NCI-H510A (cell line): ENCODE measurements around the gene MOV10L1.

Source experiments
- DNase-seq: peaks from one replicate; lab custom pipeline; 2025; lab: John Stamatoyannopoulos, UW

Gene MOV10L1

GRCh38 chr22:50089682-50090411 lies at the start of gene MOV10L1:
TSS of gene MOV10L1 (plus strand) at chr22:50090006. CDS start at chr22:50090089, 83 bp downstream.
- no peak for DNase-seq

GRCh38 chr22:50040717-50041116 lies 49.1 kb upstream of the MOV10L1 start:
- no peak for DNase-seq

DNA sequence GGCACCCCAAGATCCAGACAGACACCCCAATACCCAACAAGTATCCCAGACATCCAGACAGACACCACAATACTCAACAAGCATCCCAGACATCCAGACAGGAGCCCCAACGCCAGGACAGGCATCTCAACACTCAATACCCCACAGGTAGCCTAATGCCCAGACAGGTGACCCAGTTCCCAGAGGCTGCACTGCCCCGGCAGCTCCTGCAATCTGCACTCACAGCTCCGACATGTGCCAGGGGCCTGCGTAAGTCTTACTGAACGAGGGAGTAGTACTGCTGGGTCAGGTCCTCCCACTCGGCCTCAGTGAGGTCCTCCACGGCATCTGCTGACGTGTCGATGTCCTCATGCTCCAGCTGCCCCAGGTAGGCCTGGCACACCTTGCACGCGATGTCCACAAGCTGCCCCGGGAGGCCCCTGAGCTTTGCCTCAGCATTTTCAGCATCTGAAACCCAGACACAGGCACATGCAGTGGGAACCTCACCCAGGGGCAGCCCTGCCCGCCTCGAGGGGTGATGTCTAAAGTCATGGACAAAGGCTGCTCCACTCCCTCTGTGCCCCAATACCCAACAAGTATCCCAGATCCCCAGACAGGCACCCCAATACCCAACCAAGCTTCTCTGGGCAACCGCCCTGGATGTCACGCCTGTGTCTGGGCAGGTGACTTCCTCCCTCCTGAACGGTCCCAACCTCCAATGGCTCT lies 48.3 kb upstream of the MOV10L1 start:
- DNase-seq, result no peak

DNA sequence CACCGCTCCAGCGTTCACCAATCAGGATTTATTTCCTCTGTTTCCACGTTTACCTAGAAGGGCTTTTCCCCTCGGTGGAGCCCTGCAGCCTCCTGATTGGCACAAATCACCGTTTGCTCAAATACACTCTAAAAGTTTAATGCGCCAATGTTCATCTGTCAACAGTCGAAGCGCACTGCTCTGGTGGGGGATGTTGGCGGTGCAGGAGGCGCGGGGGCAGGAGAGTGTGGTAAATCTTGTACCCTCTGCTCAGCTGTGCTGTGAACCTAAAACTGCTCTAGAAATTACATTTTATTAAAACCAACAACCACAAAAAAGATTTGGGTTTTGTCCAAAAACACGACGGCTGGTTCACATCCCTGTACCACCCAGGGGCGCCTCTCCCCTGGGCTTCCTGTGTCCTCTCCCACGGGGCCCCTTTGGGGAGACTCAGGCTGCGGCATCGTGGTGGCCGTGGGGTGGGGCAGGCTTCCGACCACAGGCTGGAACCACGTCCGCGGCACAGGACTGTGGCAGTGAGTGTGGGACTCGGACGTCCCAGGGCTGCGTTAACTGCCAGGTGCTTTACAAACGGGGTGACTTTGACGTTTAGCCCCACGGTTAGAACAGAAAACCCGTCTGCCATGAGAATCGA lies 45.2 kb upstream of the MOV10L1 start:
- DNase-seq, result no peak

GRCh38 chr22:50045211-50046018 lies 44.4 kb upstream of the MOV10L1 start:
- DNase-seq, result no peak

DNA sequence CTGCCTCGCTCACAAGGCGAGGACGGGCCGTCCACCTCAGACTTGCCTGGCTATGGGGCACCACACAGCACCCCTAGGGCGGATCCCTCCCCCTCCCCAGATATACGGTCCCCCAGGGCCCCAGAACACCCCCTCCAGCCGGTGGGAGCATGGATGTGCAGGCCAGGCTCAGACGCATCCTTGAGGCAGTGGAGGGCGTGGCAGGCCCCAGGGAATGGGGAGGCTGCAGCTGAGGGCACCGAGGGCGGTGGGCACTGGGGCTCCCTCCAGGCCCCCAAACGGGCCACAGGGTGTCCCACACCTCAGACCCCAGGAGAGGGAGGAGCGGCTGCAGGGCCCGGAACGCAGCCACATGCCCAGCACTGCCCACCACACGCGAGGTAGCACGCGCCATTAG lies 43.8 kb upstream of the MOV10L1 start:
- no peak for DNase-seq

DNA sequence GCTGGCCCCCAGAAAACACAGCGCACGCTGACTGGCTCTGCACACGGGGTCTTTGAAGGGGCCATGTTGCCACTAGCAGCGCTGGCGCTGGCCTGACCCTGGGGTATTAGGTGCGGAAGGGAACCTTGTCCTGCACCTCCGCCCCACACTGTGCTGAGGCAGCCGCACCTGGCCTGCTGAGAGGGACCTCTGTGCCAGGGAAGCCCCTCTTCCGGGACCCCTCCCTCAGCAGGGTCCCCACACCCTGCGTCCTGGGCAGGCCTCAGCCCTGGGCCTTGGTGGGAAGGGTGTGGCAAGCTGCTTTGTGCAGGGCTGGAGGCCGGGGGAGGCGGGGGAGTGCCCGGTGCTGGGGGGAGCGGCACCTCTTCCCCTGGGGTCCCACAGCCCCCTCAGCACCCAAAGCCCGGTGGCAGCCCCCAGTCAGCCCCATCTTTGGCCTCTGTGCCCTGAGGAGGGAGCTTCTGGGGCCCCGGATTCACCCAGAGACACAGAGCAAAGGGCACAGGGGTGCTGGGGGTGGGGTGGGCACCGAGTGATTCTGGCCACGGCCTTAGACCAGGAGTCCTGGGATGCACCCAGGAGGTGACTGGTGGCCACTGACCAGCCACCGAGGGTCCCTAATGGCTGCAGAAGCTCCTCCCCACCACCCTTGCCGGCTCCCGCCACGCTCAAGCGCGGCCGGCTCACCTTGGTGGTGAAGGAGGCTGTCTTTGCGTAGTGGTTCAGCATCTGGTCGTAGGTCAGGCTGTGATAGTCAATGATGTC lies 43.1 kb upstream of the MOV10L1 start:
- no peak for DNase-seq

DNA sequence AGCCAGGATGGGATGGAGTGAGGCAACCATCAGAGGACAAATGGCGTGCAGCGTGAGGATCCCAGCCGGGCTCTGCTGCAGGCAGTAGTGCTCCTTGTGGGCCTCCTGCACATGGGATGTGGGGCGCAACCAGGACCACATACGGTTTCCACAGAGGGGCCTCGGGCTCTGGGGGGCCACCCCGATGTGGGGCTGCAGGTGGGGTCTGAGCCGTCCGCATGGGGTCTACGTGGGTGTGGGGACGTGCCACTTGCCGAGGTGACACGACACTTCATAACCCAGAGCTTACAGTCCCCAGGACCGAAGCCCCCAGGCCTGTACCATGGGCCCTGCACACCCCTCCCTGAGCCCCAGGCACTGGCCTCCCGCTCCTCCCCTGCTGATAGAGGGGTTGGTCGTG lies 42.5 kb upstream of the MOV10L1 start:
- DNase-seq, result no peak

- DNase-seq, result no peak
Measured at GRCh38 chr22:50048061-50048765, 41.6 kb upstream of the MOV10L1 start.

GRCh38 chr22:50048836-50049235 lies 41.0 kb upstream of the MOV10L1 start:
- DNase-seq, result no peak

DNA sequence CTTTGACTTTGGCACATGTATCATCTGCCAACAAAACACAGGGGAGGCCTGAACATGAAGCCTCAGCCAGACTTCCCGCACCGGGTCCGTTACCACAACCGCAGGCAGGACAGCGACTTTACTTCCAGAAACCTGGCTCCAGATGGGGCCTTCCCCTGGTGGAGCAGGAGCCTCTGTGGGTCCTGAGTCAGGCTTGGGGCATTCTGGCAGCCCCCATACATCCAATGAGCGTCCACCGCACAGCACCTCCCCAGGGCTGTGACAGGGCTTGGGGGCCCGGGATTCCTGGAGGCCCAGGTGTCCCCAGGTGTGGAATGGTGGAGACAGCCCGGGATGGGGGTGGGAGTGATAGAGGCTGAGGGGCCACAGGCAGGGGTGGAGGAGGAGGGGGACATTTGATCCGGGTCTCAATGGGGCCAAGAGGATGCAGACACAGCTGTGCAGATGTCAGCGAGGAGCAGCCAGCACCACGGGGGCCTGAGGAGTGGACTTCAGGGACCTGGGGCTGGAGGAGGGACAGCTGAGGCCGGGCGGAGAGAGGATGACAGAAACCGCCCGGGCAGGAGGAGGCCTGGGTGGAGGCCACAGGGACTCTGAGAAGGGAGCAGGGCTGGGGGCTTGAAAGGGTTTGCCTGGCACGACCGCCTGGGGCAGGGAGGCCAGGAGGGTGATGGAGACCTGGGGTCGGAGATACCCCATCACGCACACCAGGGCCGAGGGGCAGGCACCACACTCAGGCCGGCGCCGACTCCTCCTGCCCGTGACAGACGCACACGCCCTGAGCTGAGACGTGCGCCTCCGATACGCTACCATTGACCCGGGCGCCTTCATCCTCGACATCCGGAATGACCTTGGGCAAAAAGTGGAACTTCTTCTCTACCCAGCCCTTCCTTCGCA lies 40.3 kb upstream of the MOV10L1 start:
- DNase-seq, result no peak

DNA sequence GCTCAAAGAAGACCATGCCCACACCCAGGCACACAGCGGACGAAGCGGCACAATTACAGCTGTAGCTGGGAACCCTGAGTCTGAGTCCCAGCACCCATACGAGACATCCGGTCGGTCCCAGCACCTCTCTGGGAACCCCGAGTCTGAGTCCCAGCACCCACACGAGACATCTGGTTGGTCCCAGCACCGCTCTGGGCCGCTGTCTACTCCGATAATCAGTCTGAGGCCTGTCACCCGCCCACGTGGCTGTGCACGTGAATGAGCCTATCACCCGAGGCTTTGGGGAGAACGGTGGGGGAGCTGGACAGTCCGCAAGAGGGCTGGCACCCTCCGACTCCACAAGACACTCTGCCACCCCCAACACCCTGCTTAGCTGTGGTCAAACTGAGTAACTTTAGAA lies 37.9 kb upstream of the MOV10L1 start:
- no peak for DNase-seq

- DNase-seq, result no peak
Measured at GRCh38 chr22:50053861-50054260, 35.9 kb upstream of the MOV10L1 start.

- no peak for DNase-seq
Measured at GRCh38 chr22:50056214-50056972, 33.4 kb upstream of the MOV10L1 start.

DNA sequence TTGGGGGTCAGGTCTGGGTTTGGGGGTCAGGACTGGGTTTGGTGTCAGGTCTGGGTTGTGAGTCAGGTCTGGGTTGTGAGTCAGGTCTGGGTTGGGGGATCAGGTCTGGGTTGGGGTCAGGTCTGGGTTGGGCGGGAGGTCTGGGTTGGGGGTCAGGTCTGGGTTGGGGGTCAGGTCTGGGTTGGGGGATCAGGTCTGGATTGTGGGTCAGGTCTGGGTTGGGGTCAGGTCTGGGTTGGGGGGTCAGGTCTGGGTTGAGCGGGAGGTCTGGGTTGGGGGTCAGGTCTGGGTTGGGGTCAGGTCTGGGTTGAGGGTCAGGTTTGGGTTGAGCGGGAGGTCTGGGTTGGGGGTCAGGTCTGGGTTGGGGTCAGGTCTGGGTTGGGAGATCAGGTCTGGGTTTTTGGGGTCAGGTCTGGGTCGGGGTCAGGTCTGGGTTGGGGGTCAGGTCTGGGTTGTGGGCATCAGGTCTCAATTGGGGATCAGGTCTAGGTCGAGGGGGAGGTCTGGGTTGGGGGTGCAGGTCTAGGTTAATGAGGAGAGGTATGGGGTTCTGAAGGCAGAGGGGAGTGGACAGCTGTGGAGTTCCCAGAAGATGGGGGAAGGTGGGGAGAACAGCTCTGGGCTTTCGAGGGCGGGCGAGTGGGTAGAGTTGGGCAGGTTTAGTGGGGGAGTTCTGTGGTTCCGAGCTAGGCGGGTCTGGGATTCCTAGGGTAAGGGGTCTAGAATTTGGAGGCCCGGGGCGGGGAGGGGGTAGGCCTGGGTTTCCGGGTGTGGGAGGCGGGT lies 32.3 kb upstream of the MOV10L1 start:
- DNase-seq, result no peak

- DNase-seq, result no peak
Measured at GRCh38 chr22:50058061-50058905, 31.5 kb upstream of the MOV10L1 start, which contains the start of gene TTLL8. TSS of gene TTLL8 (minus strand) at chr22:50058298.
